Upper lobe of right lung (tissue), 1 donor: ENCODE data around the gene PLEKHA6. TPM values are rescaled to one million over a fixed set of nuclear protein-coding genes. Genes with fewer than 3 reads are reported as not detected.
A peak's percentile ranks its signal among the peaks of the same experiment; 100 is the strongest.

Source experiments
- ATAC-seq: fragments of 200-7000 bp; cut with Tn5 transposase; one replicate; pipeline ENCODE4 v1.9.1; 2020; ENCODE audit warnings: mild to moderate bottlenecking, moderate library complexity
- DNase-seq: peaks from one replicate; pipeline ENCODE4 v3.0.0-alpha.2; 2020
- H3K27ac ChIP-seq: fragments of 200-600 bp; one replicate; pipeline ENCODE4 v1.8.0; 2022
- H3K27me3 ChIP-seq: fragments of 200-600 bp; one replicate; pipeline ENCODE4 v1.8.0; 2022; ENCODE audit warnings: mild to moderate bottlenecking
- H3K36me3 ChIP-seq: fragments of 200-600 bp; one replicate; pipeline ENCODE4 v1.8.0; 2022
- H3K4me1 ChIP-seq: fragments of 200-600 bp; one replicate; pipeline ENCODE4 v1.8.0; 2022
- H3K4me3 ChIP-seq: fragments of 200-600 bp; one replicate; pipeline ENCODE4 v1.8.0; 2022; ENCODE audit warnings: mild to moderate bottlenecking
- H3K9me3 ChIP-seq: fragments of 200-600 bp; one replicate; pipeline ENCODE4 v1.8.0; 2022
- intact Hi-C: fragments of 100-400 bp; cut with DNase I; formaldehyde crosslinking; loops from one replicate; pipeline ENCODE4 v1.11.0; 2022
- total RNA-seq: library from RNA; stranded (reverse); fragmentation: NEBNext Ultra II Directional; extraction: Animal tissue kit (Norgen Biotek cat#: 25700); gene quantifications from one replicate; pipeline ENCODE4 v1.2.1, GENCODE V29; 2021
- TF ChIP-seq, protein P1 (sequence below): fragments of 200-600 bp; IDR thresholded peaks from one replicate; pipeline ENCODE4 v1.8.0; 2022; ENCODE audit warnings: antibody characterized with exemption
- donor health status: DM: no; HTN: yes; CAD: no; lungs with severe emphysema.

PLEKHA6 gene
- total RNA-seq, 1 donor from 2014 or later = 7.1 TPM

DNA sequence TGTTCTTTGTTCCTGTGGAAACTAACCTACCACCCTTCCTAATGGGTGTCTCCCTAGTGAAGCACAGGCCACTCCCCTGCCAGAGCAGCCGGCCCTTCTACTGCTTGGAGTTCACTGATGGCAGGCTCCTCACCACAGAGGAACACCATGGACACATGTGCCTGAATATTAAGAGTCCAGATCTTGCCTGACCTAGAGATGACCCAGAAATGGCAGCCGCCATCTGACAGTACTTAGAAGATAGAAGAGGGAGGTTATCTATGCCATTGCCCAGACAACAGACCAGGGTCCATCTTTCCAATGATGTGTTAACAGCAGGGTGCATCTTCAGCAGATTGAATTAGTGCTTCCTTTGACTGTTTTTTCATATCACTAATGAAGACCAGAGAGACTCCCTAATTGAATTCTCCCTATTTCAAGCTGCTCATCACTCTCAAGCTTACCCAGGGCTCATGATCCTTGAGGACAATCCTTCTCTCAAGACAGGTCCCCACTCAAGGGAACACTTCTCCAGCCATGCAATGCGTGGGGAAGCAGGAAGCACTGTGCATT is 59.8 kb downstream of the PLEKHA6 start:
- DNase-seq (no peak), ATAC-seq (no peak)
- no peak overlapping the region for H3K27ac ChIP-seq
- no peaks in the 10 kb centered on the region for H3K27me3 ChIP-seq
- intact Hi-C loops = no loop called here
- H3K9me3 ChIP-seq = no peaks in the 10 kb centered on the region
- no peaks in the 10 kb centered on the region for H3K36me3 ChIP-seq
- no peak overlapping the region for H3K4me3 ChIP-seq
- TF ChIP-seq, protein P1, sequence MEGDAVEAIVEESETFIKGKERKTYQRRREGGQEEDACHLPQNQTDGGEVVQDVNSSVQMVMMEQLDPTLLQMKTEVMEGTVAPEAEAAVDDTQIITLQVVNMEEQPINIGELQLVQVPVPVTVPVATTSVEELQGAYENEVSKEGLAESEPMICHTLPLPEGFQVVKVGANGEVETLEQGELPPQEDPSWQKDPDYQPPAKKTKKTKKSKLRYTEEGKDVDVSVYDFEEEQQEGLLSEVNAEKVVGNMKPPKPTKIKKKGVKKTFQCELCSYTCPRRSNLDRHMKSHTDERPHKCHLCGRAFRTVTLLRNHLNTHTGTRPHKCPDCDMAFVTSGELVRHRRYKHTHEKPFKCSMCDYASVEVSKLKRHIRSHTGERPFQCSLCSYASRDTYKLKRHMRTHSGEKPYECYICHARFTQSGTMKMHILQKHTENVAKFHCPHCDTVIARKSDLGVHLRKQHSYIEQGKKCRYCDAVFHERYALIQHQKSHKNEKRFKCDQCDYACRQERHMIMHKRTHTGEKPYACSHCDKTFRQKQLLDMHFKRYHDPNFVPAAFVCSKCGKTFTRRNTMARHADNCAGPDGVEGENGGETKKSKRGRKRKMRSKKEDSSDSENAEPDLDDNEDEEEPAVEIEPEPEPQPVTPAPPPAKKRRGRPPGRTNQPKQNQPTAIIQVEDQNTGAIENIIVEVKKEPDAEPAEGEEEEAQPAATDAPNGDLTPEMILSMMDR = no peak
- H3K4me1 ChIP-seq = peaks cover 17% of the 10 kb centered on the region

DNA sequence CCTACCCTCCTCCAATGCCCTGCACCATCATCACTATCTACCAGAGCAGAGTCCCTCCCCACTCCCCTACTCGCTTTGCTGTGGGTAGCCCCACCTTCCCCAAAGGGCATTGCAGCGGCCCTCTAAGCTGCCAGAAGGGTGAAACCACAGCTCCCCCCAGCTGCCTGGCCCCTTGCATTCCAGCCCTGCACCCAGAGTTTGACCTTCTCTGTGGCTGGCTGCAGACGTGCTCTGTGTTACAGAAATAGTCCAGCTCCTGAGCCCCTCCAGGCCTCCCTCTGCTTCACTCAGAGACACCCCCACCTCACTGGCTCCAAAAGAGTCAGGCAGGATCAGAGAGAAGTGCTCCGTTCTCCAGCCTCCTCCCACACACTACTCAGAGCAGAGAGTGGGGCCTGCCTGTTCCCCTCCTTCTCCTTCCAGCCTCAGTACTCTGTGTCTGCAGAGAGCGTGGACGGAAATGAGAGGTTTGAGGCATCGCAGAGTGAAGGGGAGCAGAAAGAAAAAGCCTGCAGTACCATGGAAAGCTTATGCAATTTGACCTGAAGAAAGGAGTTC is 63.2 kb downstream of the PLEKHA6 start:
- intact Hi-C loops = no loop called here
- Histone ChIP-seq H3K9me3 (no peaks in the 10 kb centered on the region), H3K27ac (no peak overlapping the region), H3K4me1 (peaks cover 17% of the 10 kb centered on the region), H3K36me3 (no peaks in the 10 kb centered on the region), H3K4me3 (no peak overlapping the region), H3K27me3 (no peaks in the 10 kb centered on the region)
- no peak for DNase-seq
- TF ChIP-seq, protein P1 = no peak
- peak; percentile 51 for ATAC-seq

DNA sequence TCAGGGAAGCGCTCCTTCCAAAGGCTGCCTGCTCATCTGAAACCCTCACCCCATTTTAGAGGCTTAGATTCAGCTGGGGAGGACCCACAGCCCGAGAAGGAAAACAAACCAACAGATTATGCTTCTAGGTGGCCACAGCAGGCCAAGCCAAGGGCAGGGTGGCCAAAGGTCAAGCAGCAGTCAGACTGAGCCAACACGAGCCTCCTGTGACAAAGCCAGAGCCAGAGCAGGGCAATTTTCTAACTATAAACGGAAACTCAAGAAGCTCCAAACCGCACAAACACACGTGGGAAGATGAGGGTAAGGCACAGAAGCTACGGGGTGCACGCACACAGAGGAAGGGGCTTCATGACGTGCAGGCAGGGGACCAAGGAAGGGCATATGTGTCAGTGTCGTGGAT is 64.1 kb downstream of the PLEKHA6 start:
- Histone ChIP-seq H3K36me3 (no peaks in the 10 kb centered on the region), H3K27ac (no peak overlapping the region), H3K4me3 (no peak overlapping the region), H3K4me1 (peaks cover 17% of the 10 kb centered on the region), H3K9me3 (no peaks in the 10 kb centered on the region), H3K27me3 (no peaks in the 10 kb centered on the region)
- TF ChIP-seq, protein P1 = no peak
- no peak for DNase-seq
- no peak for ATAC-seq
- intact Hi-C loops = no loop called here

DNA sequence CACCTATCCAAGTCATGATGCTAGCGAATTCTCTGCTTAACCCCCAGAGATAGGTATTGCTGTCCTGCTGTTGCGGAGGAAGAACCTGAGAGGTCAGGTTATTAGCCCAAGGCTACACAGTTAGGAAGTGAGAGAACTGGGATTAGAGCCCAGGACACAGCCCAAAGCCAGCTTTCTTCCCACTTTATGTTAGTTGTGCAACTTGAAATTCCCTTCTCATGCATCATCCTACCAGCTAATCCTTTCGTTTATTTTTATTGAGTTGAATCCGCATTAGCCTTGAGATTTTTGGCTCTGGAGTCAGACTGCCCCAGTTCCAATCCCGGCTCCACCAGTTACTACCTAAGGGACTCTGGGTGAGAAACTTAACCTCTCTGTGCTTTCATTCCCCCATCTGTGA is 65.4 kb downstream of the PLEKHA6 start:
- TF ChIP-seq, protein P1 = no peak
- peak; percentile 31 for ATAC-seq
- intact Hi-C loops = no loop called here
- H3K36me3 ChIP-seq = no peaks in the 10 kb centered on the region
- no peak for DNase-seq
- H3K4me3 ChIP-seq = no peak overlapping the region
- peaks cover 17% of the 10 kb centered on the region for H3K4me1 ChIP-seq
- peak overlapping the region; percentile 73 for H3K27ac ChIP-seq
- no peaks in the 10 kb centered on the region for H3K27me3 ChIP-seq
- H3K9me3 ChIP-seq = no peaks in the 10 kb centered on the region

DNA sequence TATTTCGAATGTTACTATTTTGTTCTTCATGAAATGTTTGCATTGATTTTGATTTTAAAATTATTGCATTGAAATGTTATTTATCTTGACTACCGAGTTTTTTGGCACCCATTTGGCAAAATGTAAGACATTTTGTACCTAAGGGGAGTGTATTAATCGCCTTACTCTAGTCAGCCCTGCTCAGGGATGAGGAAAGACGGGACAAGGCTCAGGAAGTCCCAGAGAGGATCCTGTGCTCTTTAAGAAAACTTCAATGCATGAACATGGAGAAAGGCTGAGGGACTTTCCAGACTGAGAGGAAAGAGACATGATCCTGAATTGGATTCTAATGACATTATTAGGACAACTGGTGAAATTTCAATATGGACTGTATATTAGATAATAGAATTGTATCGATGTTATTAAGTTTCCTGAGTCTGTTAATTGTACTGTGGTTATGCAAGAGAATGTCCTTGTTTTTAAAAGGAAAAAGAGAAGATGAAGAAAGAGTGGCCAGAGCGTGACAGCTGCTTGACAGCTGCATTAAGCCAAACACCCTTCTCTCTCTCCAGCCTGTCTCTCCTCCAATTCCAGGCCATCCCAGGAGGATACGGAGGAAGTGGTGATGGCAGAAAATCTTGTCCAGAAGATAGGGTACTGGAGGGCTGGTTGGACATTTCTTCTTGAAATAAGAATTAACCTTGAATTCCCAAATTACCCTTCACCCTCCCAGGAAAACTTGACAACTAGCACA is 66.0 kb downstream of the PLEKHA6 start:
- intact Hi-C loops = no loop called here
- Histone ChIP-seq H3K27me3 (no peaks in the 10 kb centered on the region), H3K27ac (peak overlapping the region; percentile 73), H3K9me3 (no peaks in the 10 kb centered on the region), H3K36me3 (no peaks in the 10 kb centered on the region), H3K4me1 (peaks cover 21% of the 10 kb centered on the region), H3K4me3 (no peak overlapping the region)
- no peak for ATAC-seq
- no peak for DNase-seq
- TF ChIP-seq, protein P1 = no peak
